HG03135 (cell line): ENCODE measurements around the gene AP1S1.

Experiments used
- ATAC-seq: cut with Tn5 transposase; IDR thresholded peaks from one replicate; pipeline ENCODE4 v1.9.1; 2021; ENCODE audit warnings: mild to moderate bottlenecking, moderate library complexity; ENCODE audit not compliant: unreplicated experiment

AP1S1 gene

GRCh38 chr7:101156277-101156676, 2.0 kb downstream of the AP1S1 start:
- ATAC-seq, result no peak

DNA sequence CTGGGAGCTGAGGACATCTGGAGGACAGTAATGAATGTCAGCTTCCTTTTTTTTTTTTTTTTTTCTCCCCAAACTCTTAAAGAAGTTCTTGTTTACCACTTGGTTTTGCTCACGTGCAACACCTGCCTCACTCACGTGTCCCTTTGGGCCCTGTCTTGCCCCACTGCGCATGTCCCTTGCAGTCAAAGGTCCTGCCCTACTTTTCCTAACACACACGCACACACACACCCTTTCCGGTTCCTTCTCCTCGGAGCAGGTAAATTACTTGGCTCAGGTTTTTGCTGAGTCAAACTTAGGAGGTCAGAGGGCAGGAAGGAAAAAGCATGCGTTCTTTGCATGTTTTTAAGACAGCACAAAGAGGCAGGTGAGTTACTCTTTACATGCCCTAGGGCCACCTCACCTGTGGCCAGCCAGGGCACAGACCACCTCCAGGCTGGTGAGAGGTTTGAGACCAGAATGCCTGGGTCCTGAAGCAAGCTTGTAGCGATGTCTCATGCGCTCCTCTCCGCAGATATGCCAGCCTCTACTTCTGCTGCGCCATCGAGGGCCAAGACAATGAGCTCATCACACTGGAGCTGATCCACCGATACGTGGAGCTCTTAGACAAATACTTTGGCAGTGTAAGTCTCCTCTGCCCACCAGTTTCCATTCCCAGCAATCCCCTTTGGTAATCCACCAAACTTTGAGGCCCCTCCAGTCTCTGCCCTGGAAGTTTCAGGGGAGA, 2.8 kb downstream of the AP1S1 start:
- ATAC-seq, result no peak

GRCh38 chr7:101159696-101160674, 5.7 kb downstream of the AP1S1 start:
- ATAC-seq, result no peak

DNA sequence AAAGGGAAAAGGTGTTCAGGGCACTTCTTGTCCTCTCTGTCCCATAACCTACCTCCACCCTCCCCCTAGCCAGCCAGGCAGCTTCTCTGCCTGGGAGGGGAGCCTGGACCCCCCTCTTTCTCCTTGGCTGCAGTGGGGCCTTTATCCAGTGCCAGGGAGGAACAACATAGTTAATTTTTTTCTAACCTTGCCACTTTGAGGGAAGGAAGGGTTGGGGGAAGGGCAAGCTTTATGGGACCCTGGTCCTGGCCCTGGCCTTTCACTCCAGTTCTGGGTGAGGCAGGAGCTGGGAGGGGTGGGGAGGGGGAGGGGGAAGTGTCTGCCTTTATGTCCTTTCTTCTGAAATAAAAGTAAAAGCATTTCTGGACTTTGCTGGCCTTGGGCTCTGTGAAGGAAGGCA, 6.6 kb downstream of the AP1S1 start:
- no peak for ATAC-seq

- no peak for ATAC-seq
Measured at GRCh38 chr7:101161692-101162471, 7.6 kb downstream of the AP1S1 start.

DNA sequence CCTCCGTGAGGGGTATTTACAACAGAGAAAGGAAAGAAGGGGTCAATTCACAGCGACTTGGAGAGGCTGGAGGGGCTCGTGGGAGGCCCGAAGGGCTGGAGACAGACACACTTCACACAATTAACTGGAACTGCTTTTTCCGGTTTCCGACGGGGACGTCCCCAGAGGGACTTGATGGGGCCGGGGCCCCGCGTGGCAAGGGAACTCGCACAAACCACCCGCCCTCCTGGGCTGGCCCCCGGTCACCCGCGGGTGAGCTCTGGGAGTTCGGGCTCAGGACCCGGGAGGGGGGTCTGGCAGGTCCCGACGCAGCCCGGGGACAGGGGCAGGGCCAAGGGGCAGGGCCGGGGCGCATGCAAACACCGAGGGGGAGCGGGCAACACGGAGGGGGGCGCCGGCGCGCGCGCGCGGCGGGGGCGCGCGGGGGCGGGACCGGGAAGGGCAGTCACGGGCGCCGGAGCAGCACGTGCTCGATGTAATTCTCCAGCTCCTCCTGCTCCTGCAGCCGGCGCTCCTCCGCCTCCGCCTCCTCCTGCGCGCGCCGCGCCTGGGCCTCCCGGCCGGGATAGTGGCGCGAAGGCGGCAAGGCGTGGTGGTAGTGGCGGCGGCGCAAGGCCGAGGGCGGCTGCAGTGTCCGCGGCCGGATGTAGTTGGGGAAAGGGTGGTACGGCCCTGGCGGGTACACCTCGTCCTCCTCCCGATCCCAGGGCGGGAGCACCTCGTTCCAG, 8.4 kb downstream of the AP1S1 start:
- ATAC-seq, result no peak

- no peak for ATAC-seq
Measured at GRCh38 chr7:101163279-101164070, 9.2 kb downstream of the AP1S1 start.

- ATAC-seq, result no peak
Measured at GRCh38 chr7:101164071-101164840, 10.0 kb downstream of the AP1S1 start.

DNA sequence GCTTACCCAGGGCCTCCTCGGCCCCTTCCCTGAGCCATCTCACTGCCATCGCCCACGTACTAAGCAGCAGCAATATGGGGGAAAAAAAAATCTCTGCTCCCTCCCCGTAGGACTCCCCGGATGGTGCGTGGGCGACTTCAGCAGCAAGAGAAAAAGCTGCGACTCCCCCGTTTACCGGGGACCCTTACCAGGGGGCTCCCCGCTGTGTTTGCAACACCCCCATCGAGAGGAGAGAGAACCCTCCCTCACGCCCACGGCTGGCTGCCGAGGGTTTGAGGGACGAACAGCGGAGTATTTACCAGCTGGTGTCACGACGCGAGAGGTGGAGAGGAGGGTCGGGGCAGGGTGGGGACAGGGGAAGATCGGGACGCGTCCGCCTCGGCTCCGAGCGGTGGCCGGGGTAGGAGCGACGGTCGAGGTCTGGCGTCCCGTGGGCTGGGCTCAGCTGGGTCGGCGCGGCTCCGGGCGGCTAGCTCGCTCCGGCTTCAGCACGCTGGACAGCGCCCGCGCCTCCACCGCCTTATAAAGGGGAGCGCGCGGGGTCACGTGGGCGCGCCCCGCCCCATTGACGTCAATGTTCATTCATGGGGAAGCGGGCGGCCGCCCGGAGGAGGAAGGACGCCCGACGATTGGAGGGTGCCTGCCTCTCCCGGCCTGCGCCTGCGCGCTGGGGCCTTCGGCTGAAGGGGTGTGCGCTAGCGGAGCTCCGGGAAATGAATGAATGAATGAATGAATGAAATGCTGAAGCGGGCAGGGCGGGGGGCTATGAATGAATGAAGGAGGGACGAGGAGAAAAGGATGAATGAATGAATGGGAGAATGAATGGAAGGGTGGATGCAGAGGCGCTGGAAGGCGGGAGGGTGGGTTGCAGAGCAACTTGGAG, 11.0 kb downstream of the AP1S1 start, which contains the start of gene VGF:
Gene VGF (minus strand): TSS at position 495 of the 883 bp plus-strand sequence. CDS start 726 bp downstream, outside the sequence.
- peak; percentile 68 for ATAC-seq

DNA sequence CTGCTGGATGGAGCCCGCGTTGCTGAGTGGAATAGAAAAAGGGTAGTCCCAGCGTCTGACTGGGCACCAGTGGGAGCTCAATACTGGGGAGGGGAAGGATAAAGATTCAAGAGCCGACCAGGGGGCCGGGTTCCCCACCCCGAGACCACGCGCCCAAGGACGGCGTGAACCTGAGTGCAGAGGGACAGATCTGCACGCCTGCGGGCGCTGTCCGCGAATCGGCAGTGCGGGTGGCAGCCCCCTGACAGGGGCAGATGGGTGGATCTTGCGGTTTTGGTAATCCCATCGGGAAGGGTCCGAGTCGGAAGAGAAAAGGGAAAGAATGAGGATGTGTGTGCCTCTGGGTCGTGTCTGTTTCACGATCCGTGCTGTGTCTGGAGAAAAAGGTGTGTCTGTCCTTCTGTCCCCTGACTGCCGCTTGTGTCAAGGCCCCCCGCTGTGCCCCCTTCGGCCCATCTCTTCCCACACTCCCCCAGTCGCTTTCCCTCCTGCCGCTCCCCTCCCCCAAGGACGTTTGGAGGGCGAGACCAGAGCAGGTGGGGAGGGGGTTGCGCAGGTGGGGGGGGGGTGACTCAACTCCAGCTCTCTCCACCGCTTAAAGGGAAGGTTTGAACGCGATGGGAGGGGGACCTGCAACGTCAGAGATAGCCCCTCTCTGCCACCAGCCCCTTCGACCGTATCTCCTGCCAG, 11.8 kb downstream of the AP1S1 start:
- ATAC-seq, result no peak

GRCh38 chr7:101166648-101166908, 12.3 kb downstream of the AP1S1 start:
- no peak for ATAC-seq

DNA sequence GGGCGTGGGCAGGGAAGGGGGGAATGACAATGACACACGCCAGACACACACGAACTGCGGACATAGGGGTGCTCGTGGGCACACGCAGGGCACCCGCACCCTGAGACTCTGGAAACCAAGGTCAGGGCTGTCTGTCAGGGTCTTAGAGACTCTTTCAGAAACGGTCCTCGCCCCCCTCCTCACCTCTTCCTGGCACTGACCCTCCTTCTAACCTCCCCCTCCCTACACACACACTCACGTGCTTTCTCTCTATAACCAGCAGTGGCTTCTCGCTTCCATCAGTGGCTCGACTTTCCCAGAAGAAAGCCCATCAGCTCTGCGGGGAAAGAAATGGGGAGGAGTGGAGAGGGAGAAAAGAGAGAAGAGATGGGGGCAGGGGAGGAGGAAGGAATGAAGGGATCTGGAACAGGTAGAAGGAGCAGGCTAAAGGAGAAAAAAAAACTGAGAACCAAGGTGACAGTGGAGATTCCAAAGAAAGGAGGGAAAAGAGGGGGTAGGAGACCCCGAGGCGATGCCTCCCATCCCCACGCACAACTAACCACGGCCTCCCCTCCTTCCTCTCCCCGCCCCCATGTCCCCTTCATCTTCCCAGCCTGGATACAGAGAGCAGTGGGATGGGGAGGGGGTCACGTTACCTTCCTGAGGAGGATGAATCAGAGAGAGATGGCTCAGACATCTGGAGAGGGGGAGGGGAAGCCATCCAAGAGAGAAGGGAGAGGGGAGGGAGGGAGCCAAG, 12.8 kb downstream of the AP1S1 start:
- no peak for ATAC-seq

- ATAC-seq, result no peak
Measured at GRCh38 chr7:101167645-101168411, 13.6 kb downstream of the AP1S1 start.

GRCh38 chr7:101168412-101169049, 14.3 kb downstream of the AP1S1 start:
- no peak for ATAC-seq

DNA sequence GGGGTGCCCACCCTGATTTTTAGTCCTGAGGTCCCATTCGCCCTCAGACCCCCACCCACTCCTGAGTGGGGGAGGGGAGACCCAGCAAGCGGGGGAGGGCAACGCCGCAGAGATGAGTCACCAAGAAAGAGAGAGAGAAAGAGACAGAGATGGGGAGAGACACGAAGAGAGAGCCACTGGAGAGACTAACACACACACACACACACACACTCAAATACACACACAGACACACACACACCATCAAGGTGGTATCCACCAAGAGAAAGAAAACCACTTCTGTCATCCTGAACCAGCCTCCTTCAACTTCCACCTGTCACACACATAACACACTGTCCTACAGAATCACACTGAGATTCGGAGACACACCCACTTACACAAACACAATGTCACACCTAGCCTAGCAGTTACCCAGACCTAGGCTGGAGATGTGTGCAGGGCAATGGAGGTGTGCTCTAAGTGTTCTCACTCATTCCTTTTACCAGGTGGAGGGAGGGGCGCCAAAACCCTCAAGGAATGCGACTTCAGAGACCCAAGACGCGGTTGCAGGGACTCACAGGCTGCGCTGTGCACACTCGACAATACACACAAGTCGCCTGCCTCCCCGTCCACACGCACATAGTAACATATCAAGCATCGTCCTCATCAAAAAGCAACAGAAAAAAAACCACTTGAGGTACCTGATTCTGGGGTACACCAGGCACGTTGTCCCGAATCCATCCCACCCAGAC, 15.0 kb downstream of the AP1S1 start:
- no peak for ATAC-seq
